GM23338 (cell line): ENCODE results near the gene NRG3.

Experiments
- CREB1 ChIP-seq: fragments of 250-450 bp; sonication (Bioruptor Pico); IDR thresholded peaks from 2 replicates; pipeline ENCODE4 v1.5.0; 2020; ENCODE audit warnings: low read depth, mild to moderate bottlenecking, moderate library complexity
- ETS1 ChIP-seq: IDR thresholded peaks from 2 replicates; pipeline ENCODE4 v1.6.1; 2016; ENCODE audit warnings: antibody characterized with exemption
- EZH2 ChIP-seq: fragments of 200-600 bp; sonication (generic); IDR thresholded peaks from one replicate; pipeline ENCODE4 v1.8.0; 2017; ENCODE audit warnings: antibody characterized with exemption, mild to moderate bottlenecking, low read depth; ENCODE audit not compliant: unreplicated experiment
- EZH2phosphoT487 ChIP-seq: fragments of 200-600 bp; sonication (generic); IDR thresholded peaks from one replicate; pipeline ENCODE4 v1.8.1; 2018; ENCODE audit warnings: antibody characterized with exemption; ENCODE audit not compliant: unreplicated experiment
- JUNB ChIP-seq: IDR thresholded peaks from one replicate; pipeline ENCODE4 v1.6.1; 2016; ENCODE audit warnings: antibody characterized with exemption; ENCODE audit not compliant: unreplicated experiment
- POLR2AphosphoS5 ChIP-seq: IDR thresholded peaks from 2 replicates; pipeline ENCODE4 v1.6.1; 2016; ENCODE audit warnings: antibody characterized with exemption, low read depth
- TF ChIP-seq, protein P1 (sequence below), 2 experiments: fragments of 200-600 bp in 1 of 2; sonication (generic) in 1 of 2; conservative IDR thresholded peaks; 2 replicates each; pipeline versions ENCODE4 v1.5.1 to v1.6.1; 2016 to 2017; ENCODE audit warnings: antibody characterized with exemption in 2 of 2, low read depth in 2 of 2, mild to moderate bottlenecking in 2 of 2, moderate library complexity in 1 of 2
- TF ChIP-seq, protein P2 (sequence below): IDR thresholded peaks from one replicate; pipeline ENCODE4 v1.6.1; 2018; ENCODE audit warnings: antibody characterized with exemption; ENCODE audit not compliant: unreplicated experiment

GRCh38 chr10:82236084-82236731 lies 361.2 kb downstream of the NRG3 start:
- TF ChIP-seq EZH2, result no peak
- TF ChIP-seq, protein P1, sequence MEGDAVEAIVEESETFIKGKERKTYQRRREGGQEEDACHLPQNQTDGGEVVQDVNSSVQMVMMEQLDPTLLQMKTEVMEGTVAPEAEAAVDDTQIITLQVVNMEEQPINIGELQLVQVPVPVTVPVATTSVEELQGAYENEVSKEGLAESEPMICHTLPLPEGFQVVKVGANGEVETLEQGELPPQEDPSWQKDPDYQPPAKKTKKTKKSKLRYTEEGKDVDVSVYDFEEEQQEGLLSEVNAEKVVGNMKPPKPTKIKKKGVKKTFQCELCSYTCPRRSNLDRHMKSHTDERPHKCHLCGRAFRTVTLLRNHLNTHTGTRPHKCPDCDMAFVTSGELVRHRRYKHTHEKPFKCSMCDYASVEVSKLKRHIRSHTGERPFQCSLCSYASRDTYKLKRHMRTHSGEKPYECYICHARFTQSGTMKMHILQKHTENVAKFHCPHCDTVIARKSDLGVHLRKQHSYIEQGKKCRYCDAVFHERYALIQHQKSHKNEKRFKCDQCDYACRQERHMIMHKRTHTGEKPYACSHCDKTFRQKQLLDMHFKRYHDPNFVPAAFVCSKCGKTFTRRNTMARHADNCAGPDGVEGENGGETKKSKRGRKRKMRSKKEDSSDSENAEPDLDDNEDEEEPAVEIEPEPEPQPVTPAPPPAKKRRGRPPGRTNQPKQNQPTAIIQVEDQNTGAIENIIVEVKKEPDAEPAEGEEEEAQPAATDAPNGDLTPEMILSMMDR (conservative IDR thresholded peaks at IDR 0.05; ENCODE audit: low read depth in 2 of 2), result no peak
- TF ChIP-seq, protein P2, sequence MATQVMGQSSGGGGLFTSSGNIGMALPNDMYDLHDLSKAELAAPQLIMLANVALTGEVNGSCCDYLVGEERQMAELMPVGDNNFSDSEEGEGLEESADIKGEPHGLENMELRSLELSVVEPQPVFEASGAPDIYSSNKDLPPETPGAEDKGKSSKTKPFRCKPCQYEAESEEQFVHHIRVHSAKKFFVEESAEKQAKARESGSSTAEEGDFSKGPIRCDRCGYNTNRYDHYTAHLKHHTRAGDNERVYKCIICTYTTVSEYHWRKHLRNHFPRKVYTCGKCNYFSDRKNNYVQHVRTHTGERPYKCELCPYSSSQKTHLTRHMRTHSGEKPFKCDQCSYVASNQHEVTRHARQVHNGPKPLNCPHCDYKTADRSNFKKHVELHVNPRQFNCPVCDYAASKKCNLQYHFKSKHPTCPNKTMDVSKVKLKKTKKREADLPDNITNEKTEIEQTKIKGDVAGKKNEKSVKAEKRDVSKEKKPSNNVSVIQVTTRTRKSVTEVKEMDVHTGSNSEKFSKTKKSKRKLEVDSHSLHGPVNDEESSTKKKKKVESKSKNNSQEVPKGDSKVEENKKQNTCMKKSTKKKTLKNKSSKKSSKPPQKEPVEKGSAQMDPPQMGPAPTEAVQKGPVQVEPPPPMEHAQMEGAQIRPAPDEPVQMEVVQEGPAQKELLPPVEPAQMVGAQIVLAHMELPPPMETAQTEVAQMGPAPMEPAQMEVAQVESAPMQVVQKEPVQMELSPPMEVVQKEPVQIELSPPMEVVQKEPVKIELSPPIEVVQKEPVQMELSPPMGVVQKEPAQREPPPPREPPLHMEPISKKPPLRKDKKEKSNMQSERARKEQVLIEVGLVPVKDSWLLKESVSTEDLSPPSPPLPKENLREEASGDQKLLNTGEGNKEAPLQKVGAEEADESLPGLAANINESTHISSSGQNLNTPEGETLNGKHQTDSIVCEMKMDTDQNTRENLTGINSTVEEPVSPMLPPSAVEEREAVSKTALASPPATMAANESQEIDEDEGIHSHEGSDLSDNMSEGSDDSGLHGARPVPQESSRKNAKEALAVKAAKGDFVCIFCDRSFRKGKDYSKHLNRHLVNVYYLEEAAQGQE, result no peak
- TF ChIP-seq CREB1 (CRISPR knock-in tag), result no peak
- TF ChIP-seq JUNB, result no peak
- TF ChIP-seq ETS1, result no peak
- no peak for TF ChIP-seq EZH2phosphoT487
- no peak for TF ChIP-seq POLR2AphosphoS5
